ENCODE measurements around the gene SPACA7. TPM values are rescaled to one million over a fixed set of nuclear protein-coding genes. Genes with fewer than 3 reads are reported as not detected.

SPACA7 gene
- total RNA-seq, 1 donor from 2014 or later: not detected

DNA sequence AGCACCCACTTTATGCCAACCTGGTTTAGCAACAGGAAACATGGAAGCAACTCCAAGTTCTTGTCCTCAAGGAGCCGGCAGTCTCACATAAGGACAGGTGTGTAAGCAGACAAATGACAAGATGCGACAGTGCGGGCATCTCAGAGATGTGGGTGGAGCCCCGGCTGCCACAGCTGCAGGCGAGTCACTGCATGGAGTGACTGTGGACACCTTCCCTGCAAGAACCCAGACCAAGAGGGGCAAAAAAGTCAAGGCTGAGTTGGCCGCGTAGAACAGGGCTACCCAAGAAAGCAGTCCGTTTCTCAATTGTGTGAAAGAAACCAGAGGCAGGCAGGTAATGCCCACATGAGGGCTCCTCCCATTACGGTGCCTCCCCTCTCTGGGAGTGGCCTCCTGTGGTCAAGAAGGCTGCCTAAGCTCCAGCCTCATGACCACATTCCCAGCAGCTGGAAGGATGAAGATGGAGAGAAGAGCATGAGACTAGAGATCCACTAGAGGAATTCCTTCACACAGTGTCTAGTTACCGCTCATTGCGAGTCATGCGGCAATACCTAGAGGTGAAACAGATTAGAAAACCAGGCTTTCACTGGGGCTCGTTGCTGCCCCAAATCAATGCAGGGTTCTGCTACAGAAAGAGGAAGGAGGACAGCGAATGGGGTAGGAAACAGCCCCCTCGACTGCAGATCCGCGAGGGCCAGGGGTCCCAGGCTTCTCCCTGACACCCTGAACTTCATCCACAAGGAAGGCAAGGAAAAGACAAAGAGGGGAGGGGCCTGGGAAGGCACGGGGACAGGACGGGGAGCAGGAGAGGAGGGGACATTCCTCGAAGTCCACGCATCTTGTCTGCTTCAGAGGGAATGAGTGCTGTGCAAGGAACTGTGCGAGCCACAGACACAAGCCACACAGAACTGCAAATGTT, 80.2 kb downstream of the SPACA7 start:
- Mint-ChIP-seq H3K27me3 (ENCODE audit: unreplicated experiment) (peaks cover 4% of the 10 kb centered on the region), H3K9me3 (ENCODE audit: unreplicated experiment) (no peaks in the 10 kb centered on the region), H3K4me3 (ENCODE audit: unreplicated experiment) (no peak overlapping the region), H3K27ac (ENCODE audit: unreplicated experiment) (no peak overlapping the region), H3K4me1 (ENCODE audit: unreplicated experiment) (no peaks in the 10 kb centered on the region), H3K36me3 (ENCODE audit: low read depth, unreplicated experiment) (no peaks in the 10 kb centered on the region)
- TF ChIP-seq, protein P1, sequence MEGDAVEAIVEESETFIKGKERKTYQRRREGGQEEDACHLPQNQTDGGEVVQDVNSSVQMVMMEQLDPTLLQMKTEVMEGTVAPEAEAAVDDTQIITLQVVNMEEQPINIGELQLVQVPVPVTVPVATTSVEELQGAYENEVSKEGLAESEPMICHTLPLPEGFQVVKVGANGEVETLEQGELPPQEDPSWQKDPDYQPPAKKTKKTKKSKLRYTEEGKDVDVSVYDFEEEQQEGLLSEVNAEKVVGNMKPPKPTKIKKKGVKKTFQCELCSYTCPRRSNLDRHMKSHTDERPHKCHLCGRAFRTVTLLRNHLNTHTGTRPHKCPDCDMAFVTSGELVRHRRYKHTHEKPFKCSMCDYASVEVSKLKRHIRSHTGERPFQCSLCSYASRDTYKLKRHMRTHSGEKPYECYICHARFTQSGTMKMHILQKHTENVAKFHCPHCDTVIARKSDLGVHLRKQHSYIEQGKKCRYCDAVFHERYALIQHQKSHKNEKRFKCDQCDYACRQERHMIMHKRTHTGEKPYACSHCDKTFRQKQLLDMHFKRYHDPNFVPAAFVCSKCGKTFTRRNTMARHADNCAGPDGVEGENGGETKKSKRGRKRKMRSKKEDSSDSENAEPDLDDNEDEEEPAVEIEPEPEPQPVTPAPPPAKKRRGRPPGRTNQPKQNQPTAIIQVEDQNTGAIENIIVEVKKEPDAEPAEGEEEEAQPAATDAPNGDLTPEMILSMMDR (IDR thresholded peaks at IDR 0.05; ENCODE audit: unreplicated experiment): no peak
- no peak for DNase-seq (ENCODE audit: low spot score)

DNA sequence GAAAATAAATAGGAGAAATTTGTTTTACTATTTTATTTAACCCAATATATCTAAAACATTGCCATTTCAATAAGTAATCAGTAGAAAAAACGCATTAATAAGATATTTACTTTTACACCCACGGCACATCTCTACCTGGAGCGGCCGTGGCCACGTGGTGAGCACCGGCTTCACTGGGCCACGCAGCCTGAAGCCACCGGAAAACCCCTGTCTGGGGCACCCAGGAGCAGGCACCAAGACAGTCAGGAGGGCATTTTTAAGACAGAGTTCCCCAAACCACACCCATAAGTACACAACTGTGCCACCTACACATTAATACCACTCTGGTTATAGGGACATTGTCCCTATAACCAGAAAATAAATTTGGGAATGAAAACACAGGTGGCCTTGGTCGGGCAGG, 80.9 kb downstream of the SPACA7 start:
- Mint-ChIP-seq H3K9me3 (ENCODE audit: unreplicated experiment) (no peaks in the 10 kb centered on the region), H3K36me3 (ENCODE audit: low read depth, unreplicated experiment) (no peaks in the 10 kb centered on the region), H3K27me3 (ENCODE audit: unreplicated experiment) (peaks cover 4% of the 10 kb centered on the region), H3K27ac (ENCODE audit: unreplicated experiment) (no peak overlapping the region), H3K4me1 (ENCODE audit: unreplicated experiment) (no peaks in the 10 kb centered on the region), H3K4me3 (ENCODE audit: unreplicated experiment) (no peak overlapping the region)
- no peak for DNase-seq (ENCODE audit: low spot score)
- TF ChIP-seq, protein P1 (IDR thresholded peaks at IDR 0.05; ENCODE audit: unreplicated experiment): no peak

DNA sequence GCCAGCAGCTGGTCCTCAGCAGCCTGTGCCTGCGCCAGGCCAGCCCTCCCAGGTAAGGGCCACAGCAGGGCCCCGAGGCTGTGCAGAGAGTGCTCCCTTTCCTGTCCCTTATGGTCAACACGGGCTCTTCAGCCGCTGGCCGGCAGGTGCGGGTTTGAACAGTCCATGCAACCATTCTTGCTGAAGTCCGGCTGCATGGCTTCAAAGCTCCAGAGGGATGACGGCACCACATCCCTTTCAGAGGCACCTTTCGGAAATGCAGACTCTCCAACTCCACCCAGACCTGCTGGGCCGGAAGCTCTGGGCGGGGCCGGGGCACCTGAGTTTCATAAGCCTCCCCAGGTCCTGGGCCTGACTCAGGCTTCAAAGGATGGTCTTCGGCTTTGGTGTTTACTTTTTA, 81.3 kb downstream of the SPACA7 start:
- no peak overlapping the region for H3K4me3 Mint-ChIP-seq (ENCODE audit: unreplicated experiment)
- TF ChIP-seq, protein P1 (IDR thresholded peaks at IDR 0.05; ENCODE audit: unreplicated experiment): no peak
- H3K27me3 Mint-ChIP-seq (ENCODE audit: unreplicated experiment): peaks cover 4% of the 10 kb centered on the region
- H3K4me1 Mint-ChIP-seq (ENCODE audit: unreplicated experiment): no peaks in the 10 kb centered on the region
- peaks cover 4% of the 10 kb centered on the region for H3K9me3 Mint-ChIP-seq (ENCODE audit: unreplicated experiment)
- no peak for DNase-seq (ENCODE audit: low spot score)
- no peaks in the 10 kb centered on the region for H3K36me3 Mint-ChIP-seq (ENCODE audit: low read depth, unreplicated experiment)
- H3K27ac Mint-ChIP-seq (ENCODE audit: unreplicated experiment): no peak overlapping the region

DNA sequence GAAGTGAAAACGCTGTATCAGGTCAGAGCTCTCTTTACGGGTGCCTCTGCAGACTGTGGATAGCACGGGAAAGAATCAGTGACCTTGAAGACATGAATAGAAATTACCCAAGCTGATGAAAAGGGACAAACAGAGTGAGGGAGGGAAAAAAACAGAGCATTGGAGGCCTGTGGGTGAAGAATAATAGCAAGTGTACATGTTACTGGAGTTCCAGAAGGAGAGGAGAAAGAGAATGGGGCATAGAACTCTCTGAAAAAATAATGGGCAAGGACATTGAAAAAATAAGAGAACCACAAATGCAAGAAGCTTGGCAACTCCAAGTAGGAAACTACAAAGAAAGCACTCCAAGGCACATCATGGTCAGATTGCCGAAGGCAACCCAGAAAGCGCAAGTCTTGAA, 86.3 kb downstream of the SPACA7 start:
- Mint-ChIP-seq H3K27me3 (ENCODE audit: unreplicated experiment) (peaks cover 2% of the 10 kb centered on the region), H3K36me3 (ENCODE audit: low read depth, unreplicated experiment) (no peaks in the 10 kb centered on the region), H3K4me1 (ENCODE audit: unreplicated experiment) (no peaks in the 10 kb centered on the region), H3K27ac (ENCODE audit: unreplicated experiment) (no peak overlapping the region), H3K9me3 (ENCODE audit: unreplicated experiment) (peaks cover 4% of the 10 kb centered on the region), H3K4me3 (ENCODE audit: unreplicated experiment) (no peak overlapping the region)
- no peak for DNase-seq (ENCODE audit: low spot score)
- TF ChIP-seq, protein P1 (IDR thresholded peaks at IDR 0.05; ENCODE audit: unreplicated experiment): no peak

DNA sequence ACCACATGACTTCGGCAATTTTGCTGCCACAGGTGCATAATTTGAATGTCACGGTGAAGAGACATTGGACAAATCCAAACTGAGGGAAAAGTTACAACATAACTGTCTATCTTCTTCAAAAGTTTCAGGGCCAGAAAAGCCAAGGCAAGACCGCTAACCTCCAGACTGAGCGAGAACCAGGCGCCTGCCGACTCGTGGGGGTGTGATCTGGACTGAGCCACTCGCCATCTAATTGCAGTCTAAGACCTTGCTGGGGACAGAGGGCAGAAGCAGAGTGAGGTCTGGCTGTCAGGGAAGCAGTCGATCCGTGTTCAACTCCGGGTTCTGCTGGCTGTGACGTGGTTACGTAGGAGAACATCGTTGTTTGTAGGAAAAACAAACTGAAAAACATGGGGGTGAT, 88.6 kb downstream of the SPACA7 start:
- Mint-ChIP-seq H3K27ac (ENCODE audit: unreplicated experiment) (no peak overlapping the region), H3K27me3 (ENCODE audit: unreplicated experiment) (no peaks in the 10 kb centered on the region), H3K9me3 (ENCODE audit: unreplicated experiment) (peaks cover 4% of the 10 kb centered on the region), H3K4me3 (ENCODE audit: unreplicated experiment) (no peak overlapping the region), H3K4me1 (ENCODE audit: unreplicated experiment) (no peaks in the 10 kb centered on the region), H3K36me3 (ENCODE audit: low read depth, unreplicated experiment) (no peaks in the 10 kb centered on the region)
- DNase-seq (ENCODE audit: low spot score): no peak
- TF ChIP-seq, protein P1 (IDR thresholded peaks at IDR 0.05; ENCODE audit: unreplicated experiment): no peak

Data from endothelial cell (in vitro differentiated cells).